Osteoblast (primary cell): Measurements from ENCODE around the gene ZNF275. TPM values are rescaled to one million over a fixed set of nuclear protein-coding genes. Genes with fewer than 3 reads are reported as not detected.

Experiments used
- DNase-seq: peaks from one replicate; pipeline ENCODE4 v3.0.0; 2011; ENCODE audit warnings: low spot score, mixed read lengths; ENCODE audit not compliant: insufficient read length; ENCODE audit errors: missing footprints
- H2AFZ ChIP-seq: 2 replicates; pipeline ENCODE4 v1.6.0; 2011; ENCODE audit warnings: mild to moderate bottlenecking, low read length
- H3K27ac ChIP-seq: 2 replicates; pipeline ENCODE4 v1.5.1; 2011; ENCODE audit warnings: mild to moderate bottlenecking, low read depth, low read length, moderate library complexity
- H3K27me3 ChIP-seq: 2 replicates; pipeline ENCODE4 v1.6.0; 2012; ENCODE audit warnings: mild to moderate bottlenecking, control low read depth, inconsistent platforms, low read length, moderate library complexity; ENCODE audit not compliant: insufficient read depth
- H3K36me3 ChIP-seq: 2 replicates; pipeline ENCODE4 v1.5.1; 2011; ENCODE audit warnings: mild to moderate bottlenecking, low read length, control low read depth, moderate library complexity; ENCODE audit not compliant: insufficient read depth
- H3K4me1 ChIP-seq: 2 replicates; pipeline ENCODE4 v1.5.1; 2011; ENCODE audit warnings: mild to moderate bottlenecking, low read length, control low read depth, moderate library complexity; ENCODE audit not compliant: insufficient read depth
- H3K4me2 ChIP-seq: 2 replicates; pipeline ENCODE4 v1.6.0; 2011; ENCODE audit warnings: mild to moderate bottlenecking, low read length; ENCODE audit not compliant: insufficient read depth
- H3K4me3 ChIP-seq: fragments of 200-600 bp; sonication (generic); 3 replicates; pipeline ENCODE4 v1.5.1; 2012; ENCODE audit warnings: mild to moderate bottlenecking, low read length, inconsistent platforms; ENCODE audit not compliant: insufficient read depth
- H3K79me2 ChIP-seq: 2 replicates; pipeline ENCODE4 v1.6.0; 2012; ENCODE audit warnings: mild to moderate bottlenecking, low read length, control low read depth, inconsistent platforms; ENCODE audit not compliant: insufficient read depth
- H3K9me3 ChIP-seq: 2 replicates; pipeline ENCODE4 v1.5.1; 2011; ENCODE audit warnings: low read depth, low read length, control low read depth
- H4K20me1 ChIP-seq: 2 replicates; pipeline ENCODE4 v1.6.0; 2012; ENCODE audit warnings: mild to moderate bottlenecking, low read length, control low read depth; ENCODE audit not compliant: insufficient read depth
- CTCF ChIP-seq: IDR thresholded peaks from 2 replicates; pipeline ENCODE4 v1.5.1; 2011; ENCODE audit warnings: mild to moderate bottlenecking, low read depth, low read length, moderate library complexity; ENCODE audit errors: extremely low read depth
- small RNA-seq: library from RNA; depleted of rRNA; stranded (forward); fragments of <200 nt; gene quantifications from one replicate; pipeline ENCODE3, GENCODE V24; 2012
- total RNA-seq: library from RNA; depleted of rRNA; stranded (reverse); fragments of >200 nt; gene quantifications from 2 replicates; pipeline ENCODE4 v1.2.3, GENCODE V29; 2012

ZNF275 gene
- total RNA-seq, 1 donor = 11.2 TPM

- H3K79me2 ChIP-seq = no peaks in the 10 kb centered on the region
- no peaks in the 10 kb centered on the region for H4K20me1 ChIP-seq
- TF ChIP-seq CTCF = no peak
- no peaks in the 10 kb centered on the region for H3K27me3 ChIP-seq
- H3K36me3 ChIP-seq = no peaks in the 10 kb centered on the region
- H2AFZ ChIP-seq = no peak overlapping the region
- H3K9me3 ChIP-seq = no peaks in the 10 kb centered on the region
- no peaks in the 10 kb centered on the region for H3K4me1 ChIP-seq
- no peak overlapping the region for H3K4me2 ChIP-seq
- peak; percentile 84 for DNase-seq
- H3K27ac ChIP-seq = no peak overlapping the region
- no peak overlapping the region for H3K4me3 ChIP-seq
Observed at GRCh38 chrX:153398275-153398960, 64.5 kb downstream of the ZNF275 start.

GRCh38 chrX:153400146-153401132 lies 66.5 kb downstream of the ZNF275 start:
- H3K4me2 ChIP-seq = no peak overlapping the region
- no peaks in the 10 kb centered on the region for H3K79me2 ChIP-seq
- H3K27ac ChIP-seq = no peak overlapping the region
- peak; percentile 52 for TF ChIP-seq CTCF
- H3K4me3 ChIP-seq = no peak overlapping the region
- no peak overlapping the region for H2AFZ ChIP-seq
- H3K9me3 ChIP-seq = no peaks in the 10 kb centered on the region
- H3K4me1 ChIP-seq = no peaks in the 10 kb centered on the region
- H3K36me3 ChIP-seq = no peaks in the 10 kb centered on the region
- DNase-seq = peak; percentile 94
- no peaks in the 10 kb centered on the region for H4K20me1 ChIP-seq
- H3K27me3 ChIP-seq = no peaks in the 10 kb centered on the region

- H3K4me3 ChIP-seq = no peak within 1 kb of the TSS
- H2AFZ ChIP-seq = no peak within 1 kb of the TSS
- no peaks in the 10 kb centered on the region for H3K36me3 ChIP-seq
- DNase-seq = peak; percentile 69
- H3K4me1 ChIP-seq = no peaks in the 10 kb centered on the region
- H4K20me1 ChIP-seq = no peaks in the 10 kb centered on the region
- no peaks in the 10 kb centered on the region for H3K9me3 ChIP-seq
- no peaks in the 10 kb centered on the region for H3K27me3 ChIP-seq
- H3K27ac ChIP-seq = no peak within 1 kb of the TSS
- H3K4me2 ChIP-seq = no peak within 1 kb of the TSS
- TF ChIP-seq CTCF = no peak
- H3K79me2 ChIP-seq = no peaks in the 10 kb centered on the region
Observed at GRCh38 chrX:153401133-153401764, 67.3 kb downstream of the ZNF275 start, which contains the start of gene PNMA6E. Gene PNMA6E, minus strand, starts transcription at chrX:153401350. Its CDS starts 2,501 bp downstream, at chrX:153398849.

Small RNAs within 50 kb of the gene (small RNA-seq; reads per million reads assigned to genes)
- gene AC152007.1 = not detected

Other genes with a start within 250 kb of the ZNF275 start
- gene MAGEA1, start 154.9 kb upstream of the ZNF275 start, total RNA-seq = not detected in 2 replicates
- gene PNMA6F, start 12.4 kb upstream of the ZNF275 start, total RNA-seq = not detected in 2 replicates
- not detected in 2 replicates for gene PNMA6E, start 67.2 kb downstream of the ZNF275 start, total RNA-seq
- gene ZFP92, start 77.3 kb downstream of the ZNF275 start, total RNA-seq = under 0.01 TPM in 1 of 2 replicates, not detected in the other
- 3.3 and 3.5 TPM in 2 replicates for gene TREX2, start 111.9 kb downstream of the ZNF275 start, total RNA-seq
- 8.3 and 14.1 TPM in 2 replicates for gene HAUS7, start 136.4 kb downstream of the ZNF275 start, total RNA-seq
- 139 and 210 TPM in 2 replicates for gene BGN, start 160.8 kb downstream of the ZNF275 start, total RNA-seq
- gene ATP2B3, start 183.5 kb downstream of the ZNF275 start, total RNA-seq = under 0.01 TPM in 1 of 2 replicates, not detected in the other